Mesendoderm (in vitro differentiated cells): Measurements from ENCODE around the gene MBOAT1.

Source experiments
- DNase-seq: peaks from one replicate; pipeline ENCODE4 v3.0.0; 2013
- H2AK5ac ChIP-seq: 2 replicates; pipeline ENCODE4 v1.6.1; 2013; ENCODE audit warnings: low read length, inconsistent platforms
- H2BK120ac ChIP-seq: 2 replicates; pipeline ENCODE4 v1.6.1; 2013; ENCODE audit warnings: low read depth, mild to moderate bottlenecking, low read length, moderate library complexity, mixed read lengths
- H2BK15ac ChIP-seq: replicated peaks from 2 replicates; pipeline ENCODE4 v1.6.1; 2013; ENCODE audit warnings: low read depth, mild to moderate bottlenecking, moderate library complexity
- H2BK5ac ChIP-seq: 2 replicates; pipeline ENCODE4 v1.6.1; 2013; ENCODE audit warnings: low read length, inconsistent platforms
- H3K18ac ChIP-seq: 2 replicates; pipeline ENCODE4 v1.6.1; 2013; ENCODE audit warnings: mild to moderate bottlenecking, low read length, mixed read lengths
- H3K23ac ChIP-seq: one replicate; pipeline ENCODE4 v1.6.1; 2013; ENCODE audit warnings: low read length
- H3K27ac ChIP-seq: 2 replicates; pipeline ENCODE4 v1.5.1; 2013; ENCODE audit warnings: low read depth, mild to moderate bottlenecking, inconsistent platforms, low read length, moderate library complexity
- H3K27me3 ChIP-seq: 2 replicates; pipeline ENCODE4 v1.6.1; 2013; ENCODE audit warnings: low read length, control low read depth, mild to moderate bottlenecking, inconsistent platforms; ENCODE audit not compliant: insufficient read depth, poor library complexity
- H3K36me3 ChIP-seq: 2 replicates; pipeline ENCODE4 v1.6.1; 2013; ENCODE audit warnings: low read length, inconsistent platforms; ENCODE audit not compliant: control insufficient read depth, insufficient read depth
- H3K4ac ChIP-seq: one replicate; pipeline ENCODE4 v1.6.1; 2013; ENCODE audit warnings: low read depth, mild to moderate bottlenecking, low read length, moderate library complexity
- H3K4me1 ChIP-seq: 2 replicates; pipeline ENCODE4 v1.6.1; 2013; ENCODE audit warnings: low read depth, low read length, inconsistent platforms; ENCODE audit not compliant: control insufficient read depth
- H3K4me2 ChIP-seq: 2 replicates; pipeline ENCODE4 v1.6.1; 2013; ENCODE audit warnings: low read length
- H3K4me3 ChIP-seq: 2 replicates; pipeline ENCODE4 v1.5.1; 2013; ENCODE audit warnings: mild to moderate bottlenecking, low read length
- H3K56ac ChIP-seq: one replicate; pipeline ENCODE4 v1.6.1; 2013; ENCODE audit warnings: low read length
- H3K79me1 ChIP-seq: 2 replicates; pipeline ENCODE4 v1.6.1; 2013; ENCODE audit warnings: low read length, inconsistent platforms
- H3K79me2 ChIP-seq: 2 replicates; pipeline ENCODE4 v1.6.1; 2013; ENCODE audit warnings: mild to moderate bottlenecking, low read length; ENCODE audit not compliant: control insufficient read depth, insufficient read depth
- H3K9ac ChIP-seq: 2 replicates; pipeline ENCODE4 v1.6.1; 2013; ENCODE audit warnings: low read length, inconsistent platforms
- H4K5ac ChIP-seq: one replicate; pipeline ENCODE4 v1.6.1; 2013; ENCODE audit warnings: low read length
- H4K8ac ChIP-seq: one replicate; pipeline ENCODE4 v1.6.1; 2013; ENCODE audit warnings: low read depth, mild to moderate bottlenecking, control low read depth, low read length, moderate library complexity
- WGBS: extraction: QIAGEN DNeasy Blood & Tissue Kit; methylation state at CpG from one replicate; pipeline ENCODE4 v1.1.7; 2013; ENCODE audit warnings: low lambda C conversion rate, missing lambda C conversion rate; ENCODE audit not compliant: insufficient coverage; ENCODE audit errors: extremely low coverage; 5-methylcytosine and 5-hydroxymethylcytosine counted together

The MBOAT1 gene

GRCh38 chr6:20160541-20161283, 51.6 kb downstream of the MBOAT1 start:
- Histone ChIP-seq H3K4me3 (no peak overlapping the region), H2BK5ac (no peak overlapping the region), H3K79me1 (peaks cover 2% of the 10 kb centered on the region)

GRCh38 chr6:20159781-20160540, 52.3 kb downstream of the MBOAT1 start:
- H3K27me3 ChIP-seq: no peaks in the 10 kb centered on the region
- H3K79me2 ChIP-seq: no peaks in the 10 kb centered on the region
- no peak overlapping the region for H3K18ac ChIP-seq
- H3K4me3 ChIP-seq: no peak overlapping the region
- H3K4me1 ChIP-seq: no peaks in the 10 kb centered on the region
- H2BK120ac ChIP-seq: no peak overlapping the region
- no peak overlapping the region for H2BK15ac ChIP-seq
- DNase-seq: no peak
- WGBS: no CpG with 5 or more reads among the region's 5 CpGs
- H3K27ac ChIP-seq: no peak overlapping the region
- no peak overlapping the region for H4K8ac ChIP-seq
- no peak overlapping the region for H4K5ac ChIP-seq
- no peak overlapping the region for H2BK5ac ChIP-seq
- no peak overlapping the region for H3K23ac ChIP-seq
- peaks cover 2% of the 10 kb centered on the region for H3K79me1 ChIP-seq
- H3K4ac ChIP-seq: no peak overlapping the region
- H3K9ac ChIP-seq: no peak overlapping the region
- no peaks in the 10 kb centered on the region for H3K36me3 ChIP-seq
- H2AK5ac ChIP-seq: no peak overlapping the region
- H3K56ac ChIP-seq: no peak overlapping the region
- H3K4me2 ChIP-seq: no peak overlapping the region

More at GRCh38 chr6:20160541-20161283, 51.6 kb downstream of the MBOAT1 start:
- Histone ChIP-seq H3K18ac (no peak overlapping the region), H3K27ac (no peak overlapping the region), H3K23ac (no peak overlapping the region), H3K4me1 (no peaks in the 10 kb centered on the region), H3K56ac (no peak overlapping the region), H3K79me2 (no peaks in the 10 kb centered on the region), H2BK15ac (no peak overlapping the region), H3K4me2 (no peak overlapping the region), H4K5ac (no peak overlapping the region), H3K36me3 (no peaks in the 10 kb centered on the region), H4K8ac (no peak overlapping the region), H2AK5ac (no peak overlapping the region), H3K4ac (no peak overlapping the region), H3K27me3 (no peaks in the 10 kb centered on the region), H2BK120ac (no peak overlapping the region), H3K9ac (no peak overlapping the region)
- WGBS: no CpG with 5 or more reads among the region's 9 CpGs
- DNase-seq: no peak

- Histone ChIP-seq H3K27me3 (no peaks in the 10 kb centered on the region), H3K18ac (no peak overlapping the region), H3K4ac (no peak overlapping the region), H4K5ac (no peak overlapping the region), H2AK5ac (no peak overlapping the region), H3K27ac (no peak overlapping the region), H3K36me3 (no peaks in the 10 kb centered on the region), H3K79me2 (no peaks in the 10 kb centered on the region), H3K56ac (no peak overlapping the region), H3K9ac (no peak overlapping the region), H3K4me1 (no peaks in the 10 kb centered on the region), H2BK120ac (no peak overlapping the region), H2BK5ac (no peak overlapping the region), H3K79me1 (peaks cover 2% of the 10 kb centered on the region), H2BK15ac (no peak overlapping the region), H3K23ac (no peak overlapping the region), H3K4me2 (no peak overlapping the region), H4K8ac (no peak overlapping the region), H3K4me3 (no peak overlapping the region)
- no CpG with 5 or more reads among the region's 4 CpGs for WGBS
- no peak for DNase-seq
Measured at GRCh38 chr6:20159098-20159497, 53.2 kb downstream of the MBOAT1 start.

GRCh38 chr6:20158676-20159075, 53.6 kb downstream of the MBOAT1 start:
- H4K5ac ChIP-seq: no peak overlapping the region
- no peak overlapping the region for H3K23ac ChIP-seq
- no peak overlapping the region for H3K27ac ChIP-seq
- no peak overlapping the region for H2BK15ac ChIP-seq
- H3K36me3 ChIP-seq: no peaks in the 10 kb centered on the region
- H3K9ac ChIP-seq: no peak overlapping the region
- DNase-seq: no peak
- H3K4me3 ChIP-seq: no peak overlapping the region
- no peak overlapping the region for H3K56ac ChIP-seq
- no peak overlapping the region for H3K4ac ChIP-seq
- no peak overlapping the region for H2BK5ac ChIP-seq
- H2AK5ac ChIP-seq: no peak overlapping the region
- H3K79me1 ChIP-seq: peaks cover 2% of the 10 kb centered on the region
- no peak overlapping the region for H3K4me2 ChIP-seq
- H4K8ac ChIP-seq: no peak overlapping the region
- no peaks in the 10 kb centered on the region for H3K27me3 ChIP-seq
- H3K79me2 ChIP-seq: no peaks in the 10 kb centered on the region
- WGBS: no CpG with 5 or more reads among the region's 4 CpGs
- H3K18ac ChIP-seq: no peak overlapping the region
- H3K4me1 ChIP-seq: no peaks in the 10 kb centered on the region
- H2BK120ac ChIP-seq: no peak overlapping the region

GRCh38 chr6:20156824-20157223, 55.4 kb downstream of the MBOAT1 start:
- H4K5ac ChIP-seq: no peak overlapping the region
- no peak overlapping the region for H2AK5ac ChIP-seq
- H3K4me1 ChIP-seq: no peaks in the 10 kb centered on the region
- H2BK5ac ChIP-seq: no peak overlapping the region
- no peak overlapping the region for H2BK15ac ChIP-seq
- no peak overlapping the region for H3K18ac ChIP-seq
- no peak overlapping the region for H3K9ac ChIP-seq
- H3K36me3 ChIP-seq: no peaks in the 10 kb centered on the region
- no peak overlapping the region for H2BK120ac ChIP-seq
- WGBS: no CpG with 5 or more reads among the region's 2 CpGs
- H3K79me1 ChIP-seq: peaks cover 2% of the 10 kb centered on the region
- H3K27me3 ChIP-seq: no peaks in the 10 kb centered on the region
- H3K79me2 ChIP-seq: no peaks in the 10 kb centered on the region
- H3K27ac ChIP-seq: no peak overlapping the region
- no peak for DNase-seq
- no peak overlapping the region for H3K56ac ChIP-seq
- no peak overlapping the region for H3K4me3 ChIP-seq
- no peak overlapping the region for H3K23ac ChIP-seq
- no peak overlapping the region for H3K4ac ChIP-seq
- H3K4me2 ChIP-seq: no peak overlapping the region
- no peak overlapping the region for H4K8ac ChIP-seq
